ENCODE data around the gene RDH12. TPM values are rescaled to one million over a fixed set of nuclear protein-coding genes. Genes with fewer than 3 reads are reported as not detected.
"Not testable (repeated sequence)": the region's sequence is repeated elsewhere in the genome, so short reads cannot be mapped to it uniquely, and the experiment has no call there.

RDH12 gene
- total RNA-seq (2021; fragmentation: NEBNext Ultra II Directional; extraction: Animal tissue kit (Norgen Biotek cat#: 25700)): not detected
- long read RNA-seq: 0 reads

DNA sequence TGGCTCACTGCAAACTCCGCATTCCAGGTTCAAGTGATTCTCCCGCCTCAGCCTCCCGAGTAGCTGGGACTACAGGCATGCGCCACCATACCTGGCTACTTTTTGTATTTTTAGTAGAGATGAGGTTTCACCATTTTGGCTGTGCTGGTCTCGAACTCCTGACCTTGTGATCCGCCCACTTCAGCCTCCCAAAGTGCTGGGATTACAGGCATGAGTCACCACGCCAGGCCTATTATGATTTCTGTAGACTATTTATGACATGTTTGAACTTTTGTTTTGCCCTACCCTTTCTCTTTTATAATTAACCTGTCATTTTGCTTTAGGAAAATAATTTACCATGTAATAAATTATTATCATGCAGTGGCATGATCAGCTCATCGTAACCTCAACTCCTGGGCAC is at the start of gene RDH12:
Gene RDH12 (plus strand): TSS at position 395 of the 400 bp plus-strand sequence. CDS start 20,757 bp downstream, outside the sequence.
- DNase-seq; H3K36me3 Mint-ChIP-seq (ENCODE audit: low read depth); H3K4me1 Mint-ChIP-seq (ENCODE audit: low read depth); H3K4me3 Mint-ChIP-seq; H3K27me3 Mint-ChIP-seq (ENCODE audit: insufficient read depth); H3K9me3 Mint-ChIP-seq: not testable (repeated sequence)
- peak within 1 kb of the TSS; percentile 26 for H3K27ac Mint-ChIP-seq

DNA sequence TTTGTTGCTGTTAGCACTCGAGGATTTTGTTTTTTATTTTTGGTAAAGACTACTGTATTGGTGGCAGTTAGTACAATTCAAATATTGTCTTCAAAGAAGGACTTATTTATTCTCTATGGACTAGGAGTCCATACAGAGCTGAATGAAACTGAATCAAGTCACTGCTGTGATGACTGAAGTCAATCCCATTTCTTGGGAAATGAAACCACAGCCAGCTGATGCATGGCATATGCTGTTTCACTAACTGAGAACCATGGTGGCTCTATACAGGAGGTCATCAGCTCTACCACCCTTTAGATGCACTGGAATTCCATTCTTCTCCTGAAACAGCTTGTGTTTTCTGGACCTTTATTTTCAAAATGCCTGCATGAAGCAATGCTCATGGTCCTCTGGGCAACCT is 49.5 kb upstream of the RDH12 start:
- H3K9me3 Mint-ChIP-seq: no peaks in the 10 kb centered on the region

DNA sequence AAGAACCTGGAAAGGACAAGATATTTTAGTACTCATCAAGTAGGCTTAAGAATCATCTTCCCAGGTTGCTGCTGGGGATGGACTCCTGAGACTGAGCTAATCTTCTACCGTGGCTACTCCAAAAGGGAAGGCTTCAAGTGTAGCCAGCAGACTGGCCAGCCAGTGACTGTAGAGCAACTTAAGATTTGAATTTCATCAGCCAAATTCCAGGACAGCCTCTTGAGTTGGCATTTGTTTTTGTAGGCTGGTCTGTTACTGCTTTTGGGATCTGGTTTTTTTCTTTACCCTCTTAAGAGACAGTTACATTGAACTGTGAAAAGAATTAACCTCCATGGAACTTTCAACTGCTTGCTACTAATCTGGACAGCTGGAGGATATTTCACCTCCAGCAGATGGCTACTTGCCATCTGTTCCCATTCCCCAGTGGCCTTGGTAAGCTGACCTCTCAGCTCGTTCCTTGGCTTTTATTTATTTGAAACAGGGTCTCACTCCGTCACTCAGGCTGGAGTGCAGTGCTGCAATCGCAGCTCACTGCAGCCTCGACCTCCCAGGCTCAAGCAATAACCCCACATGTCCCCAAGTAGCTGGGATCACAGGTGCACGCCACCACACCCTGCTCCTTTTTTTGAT is 47.9 kb upstream of the RDH12 start:
- DNase-seq: no peak
- Mint-ChIP-seq H3K4me1 (ENCODE audit: low read depth) (peaks cover 18% of the 10 kb centered on the region), H3K27ac (peak overlapping the region; percentile 21; the same call in 1 of the 2 replicates), H3K27me3 (ENCODE audit: insufficient read depth) (no peaks in the 10 kb centered on the region), H3K4me3 (no peak overlapping the region), H3K36me3 (ENCODE audit: low read depth) (peaks cover 22% of the 10 kb centered on the region), H3K9me3 (no peaks in the 10 kb centered on the region)
- TF ChIP-seq, protein P1, sequence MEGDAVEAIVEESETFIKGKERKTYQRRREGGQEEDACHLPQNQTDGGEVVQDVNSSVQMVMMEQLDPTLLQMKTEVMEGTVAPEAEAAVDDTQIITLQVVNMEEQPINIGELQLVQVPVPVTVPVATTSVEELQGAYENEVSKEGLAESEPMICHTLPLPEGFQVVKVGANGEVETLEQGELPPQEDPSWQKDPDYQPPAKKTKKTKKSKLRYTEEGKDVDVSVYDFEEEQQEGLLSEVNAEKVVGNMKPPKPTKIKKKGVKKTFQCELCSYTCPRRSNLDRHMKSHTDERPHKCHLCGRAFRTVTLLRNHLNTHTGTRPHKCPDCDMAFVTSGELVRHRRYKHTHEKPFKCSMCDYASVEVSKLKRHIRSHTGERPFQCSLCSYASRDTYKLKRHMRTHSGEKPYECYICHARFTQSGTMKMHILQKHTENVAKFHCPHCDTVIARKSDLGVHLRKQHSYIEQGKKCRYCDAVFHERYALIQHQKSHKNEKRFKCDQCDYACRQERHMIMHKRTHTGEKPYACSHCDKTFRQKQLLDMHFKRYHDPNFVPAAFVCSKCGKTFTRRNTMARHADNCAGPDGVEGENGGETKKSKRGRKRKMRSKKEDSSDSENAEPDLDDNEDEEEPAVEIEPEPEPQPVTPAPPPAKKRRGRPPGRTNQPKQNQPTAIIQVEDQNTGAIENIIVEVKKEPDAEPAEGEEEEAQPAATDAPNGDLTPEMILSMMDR (IDR thresholded peaks at IDR 0.05): no peak

More for the DNA sequence above, 49.5 kb upstream of the RDH12 start:
- TF ChIP-seq, protein P1 (IDR thresholded peaks at IDR 0.05): no peak
- Mint-ChIP-seq H3K4me3 (no peak overlapping the region), H3K27me3 (ENCODE audit: insufficient read depth) (no peaks in the 10 kb centered on the region), H3K27ac (no peak overlapping the region), H3K4me1 (ENCODE audit: low read depth) (peaks cover 18% of the 10 kb centered on the region), H3K36me3 (ENCODE audit: low read depth) (peaks cover 20% of the 10 kb centered on the region)
- DNase-seq: no peak

DNA sequence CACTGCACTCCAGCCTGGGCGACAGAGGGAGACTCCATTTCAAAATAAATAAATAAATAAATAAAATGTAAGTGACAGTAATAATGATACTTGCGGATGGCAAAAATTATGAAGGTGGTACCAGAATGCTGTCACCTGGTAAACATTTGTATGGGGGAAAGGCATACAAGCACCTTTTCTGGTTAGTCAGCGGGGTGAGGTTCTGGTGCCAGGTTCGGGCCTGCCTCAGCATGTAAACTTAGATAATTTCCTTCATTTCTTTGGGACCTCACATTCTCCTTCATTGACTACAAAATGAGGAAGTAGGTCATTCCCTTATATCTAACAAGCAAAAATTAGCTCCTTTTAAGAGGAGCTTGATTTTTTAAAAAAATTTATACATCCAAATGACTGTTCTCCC is 38.1 kb upstream of the RDH12 start:
- Mint-ChIP-seq H3K9me3 (no peaks in the 10 kb centered on the region), H3K4me1 (ENCODE audit: low read depth) (peaks cover 21% of the 10 kb centered on the region), H3K27me3 (ENCODE audit: insufficient read depth) (no peaks in the 10 kb centered on the region)

DNA sequence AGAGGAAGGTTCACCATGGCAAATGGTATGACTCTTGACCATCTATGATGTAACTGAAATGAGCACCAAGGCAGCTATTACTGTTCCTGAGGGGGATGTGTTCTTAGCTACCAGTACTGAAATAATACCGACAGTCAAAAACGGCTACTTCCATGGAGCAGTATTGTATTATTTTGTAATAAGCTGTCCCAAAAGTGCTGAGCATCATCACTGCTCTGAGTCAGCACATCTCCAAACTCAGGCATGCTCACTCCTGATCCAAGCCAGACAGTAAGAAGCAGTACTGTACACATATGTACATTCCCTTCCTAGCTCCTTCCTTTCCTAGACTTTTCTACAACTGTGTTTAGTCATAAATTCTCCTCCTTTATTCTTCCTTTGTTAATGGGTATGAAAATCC is 35.8 kb upstream of the RDH12 start:
- H3K27me3 Mint-ChIP-seq (ENCODE audit: insufficient read depth): no peaks in the 10 kb centered on the region
- H3K27ac Mint-ChIP-seq: peak overlapping the region; percentile 86
- no peak overlapping the region for H3K4me3 Mint-ChIP-seq
- H3K9me3 Mint-ChIP-seq: no peaks in the 10 kb centered on the region
- DNase-seq: peak; percentile 37
- H3K36me3 Mint-ChIP-seq (ENCODE audit: low read depth): no peaks in the 10 kb centered on the region
- H3K4me1 Mint-ChIP-seq (ENCODE audit: low read depth): peaks cover 21% of the 10 kb centered on the region
- TF ChIP-seq, protein P1 (IDR thresholded peaks at IDR 0.05): no peak

More for the DNA sequence above, 38.1 kb upstream of the RDH12 start:
- no peak for DNase-seq
- no peak overlapping the region for H3K4me3 Mint-ChIP-seq
- 0 out of 2 replicates have a peak, but pooled peaks cover 2% of the 10 kb centered on the region for H3K36me3 Mint-ChIP-seq (ENCODE audit: low read depth)
- TF ChIP-seq, protein P1 (IDR thresholded peaks at IDR 0.05): no peak
- no peak overlapping the region for H3K27ac Mint-ChIP-seq

DNA sequence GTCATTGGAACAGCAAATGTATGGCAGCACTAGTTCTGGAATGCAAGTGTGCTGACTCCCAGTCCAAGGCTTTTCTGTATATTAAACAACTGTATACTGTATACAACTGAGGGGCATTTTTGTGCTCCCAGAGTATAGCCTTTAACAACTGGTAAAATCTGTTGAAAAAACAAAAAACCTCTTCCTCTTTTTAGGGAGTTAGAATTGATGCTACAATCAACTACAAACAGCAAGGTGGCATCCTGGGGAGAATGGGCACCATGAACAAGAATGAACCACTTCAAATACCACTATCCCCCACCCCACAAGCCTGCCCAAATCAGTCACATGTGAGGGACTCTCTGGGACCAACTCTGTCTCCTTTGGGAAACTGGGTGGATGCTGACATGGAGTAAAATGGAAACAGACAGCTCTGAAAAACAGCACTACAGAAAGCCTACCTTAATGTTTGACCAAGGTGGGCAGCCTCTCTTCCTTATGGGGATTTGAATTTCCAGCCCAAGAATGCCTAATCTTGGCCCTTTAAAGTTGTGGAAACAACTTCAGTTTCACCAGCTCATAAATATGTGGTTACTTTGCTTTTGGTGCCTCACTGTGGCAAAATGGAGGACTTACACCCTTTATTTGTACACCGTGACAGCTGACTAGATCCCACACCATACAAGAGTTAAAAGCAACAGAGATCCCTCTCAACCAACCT is 34.8 kb upstream of the RDH12 start:
- peaks cover 21% of the 10 kb centered on the region for H3K4me1 Mint-ChIP-seq (ENCODE audit: low read depth)
- H3K27ac Mint-ChIP-seq: peak overlapping the region; percentile 86
- TF ChIP-seq, protein P1 (IDR thresholded peaks at IDR 0.05): peak; percentile 82
- H3K27me3 Mint-ChIP-seq (ENCODE audit: insufficient read depth): no peaks in the 10 kb centered on the region
- no peak overlapping the region for H3K4me3 Mint-ChIP-seq
- peak; percentile 60 for DNase-seq
- H3K9me3 Mint-ChIP-seq: no peaks in the 10 kb centered on the region
- no peaks in the 10 kb centered on the region for H3K36me3 Mint-ChIP-seq (ENCODE audit: low read depth)
